Stimulated activated CD4-positive, alpha-beta T cell treated with anti-CD3 and anti-CD28 coated beads, Interleukin-15, amount 100 ng/mL, for 48 hours (primary cell): ENCODE data around the gene RSPH6A.

ENCODE experiments used
- DNase-seq, 2 donors: peaks; one replicate each; pipeline ENCODE4 v3.0.0-alpha.2; 2020; ENCODE audit warnings: low read depth in 2 of 2

The RSPH6A gene

GRCh38 chr19:45825917-45826893, 11.1 kb upstream of the RSPH6A start:
- DNase-seq, result no peak

GRCh38 chr19:45825263-45825605, 10.1 kb upstream of the RSPH6A start:
- DNase-seq, result no peak

- no peak for DNase-seq
Measured at GRCh38 chr19:45824531-45825262, 9.6 kb upstream of the RSPH6A start.

GRCh38 chr19:45824041-45824471, 8.9 kb upstream of the RSPH6A start:
- DNase-seq, result no peak

- DNase-seq, result no peak
Measured at GRCh38 chr19:45823182-45823581, 8.1 kb upstream of the RSPH6A start.

- no peak for DNase-seq
Measured at GRCh38 chr19:45822716-45823115, 7.6 kb upstream of the RSPH6A start.

GRCh38 chr19:45821570-45821969, 6.5 kb upstream of the RSPH6A start:
- no peak for DNase-seq

- DNase-seq, result no peak
Measured at GRCh38 chr19:45821103-45821521, 6.0 kb upstream of the RSPH6A start.

- no peak for DNase-seq
Measured at GRCh38 chr19:45820413-45821102, 5.5 kb upstream of the RSPH6A start.

GRCh38 chr19:45819769-45820168, 4.7 kb upstream of the RSPH6A start:
- DNase-seq, result no peak

GRCh38 chr19:45817725-45818301, 2.7 kb upstream of the RSPH6A start:
- no peak for DNase-seq

- peak; percentile 94 for DNase-seq
Measured at GRCh38 chr19:45817010-45817724, 2.1 kb upstream of the RSPH6A start.

GRCh38 chr19:45816236-45817009, 1.3 kb upstream of the RSPH6A start:
- DNase-seq, result no peak

GRCh38 chr19:45815481-45816216, 541 bp upstream of the RSPH6A start:
- DNase-seq, result no peak

GRCh38 chr19:45814166-45814780, 835 bp downstream of the RSPH6A start:
- no peak for DNase-seq

- no peak for DNase-seq
Measured at GRCh38 chr19:45812297-45812696, 2.8 kb downstream of the RSPH6A start.

- no peak for DNase-seq
Measured at GRCh38 chr19:45809643-45810159, 5.4 kb downstream of the RSPH6A start.

- DNase-seq, result no peak
Measured at GRCh38 chr19:45805719-45806118, 9.4 kb downstream of the RSPH6A start.

GRCh38 chr19:45804959-45805230, 10.2 kb downstream of the RSPH6A start:
- no peak for DNase-seq
